K562 (cell line): ENCODE measurements around the gene THEM4. TPM values are rescaled to one million over a fixed set of nuclear protein-coding genes. Genes with fewer than 3 reads are reported as not detected.

Experiments
- ATF7 ChIP-seq: fragments of 450-650 bp; IDR thresholded peaks from 2 replicates; pipeline ENCODE4 v1.7.1; 2014; ENCODE audit warnings: mild to moderate bottlenecking, moderate library complexity
- CEBPB ChIP-seq: fragments of 450-650 bp; IDR thresholded peaks from 2 replicates; pipeline ENCODE4 v1.6.1; 2016; ENCODE audit warnings: missing genetic modification characterization, missing compliant biosample characterization
- E2F5 ChIP-seq: sonication (generic); formaldehyde crosslinking; IDR thresholded peaks from 2 replicates; pipeline ENCODE4 v1.8.0; 2022; ENCODE audit warnings: mild to moderate bottlenecking, missing genetic modification reagents
- GTF3C2 ChIP-seq: IDR thresholded peaks from 3 replicates; pipeline ENCODE4 v1.6.1; 2011; ENCODE audit warnings: borderline replicate concordance, mild to moderate bottlenecking, moderate library complexity; ENCODE audit not compliant: insufficient read length; ENCODE audit errors: extremely low read depth
- HMG20B ChIP-seq: fragments of 250-450 bp; sonication (Bioruptor Pico); IDR thresholded peaks from 2 replicates; pipeline ENCODE4 v1.5.0; 2021; ENCODE audit warnings: mild to moderate bottlenecking
- KAT8 ChIP-seq: fragments of 450-650 bp; IDR thresholded peaks from 2 replicates; pipeline ENCODE4 v1.6.1; 2016; ENCODE audit warnings: low read depth, mild to moderate bottlenecking
- MYC ChIP-seq, 2 experiments: fragments of 250-450 bp in 1 of 2; sonication (Bioruptor Pico) in 1 of 2; IDR thresholded peaks; 2 replicates each; pipeline versions ENCODE4 v1.5.1 to v1.6.1; 2012 to 2021; ENCODE audit warnings: low read depth in 2 of 2, borderline replicate concordance in 1 of 2, improper control_type of control experiment in 1 of 2, low read length in 1 of 2, mild to moderate bottlenecking in 1 of 2, moderate library complexity in 1 of 2
- NFE2L1 ChIP-seq: fragments of 450-650 bp; IDR thresholded peaks from 2 replicates; pipeline ENCODE4 v1.6.1; 2016; ENCODE audit warnings: missing genetic modification characterization, low read depth, mild to moderate bottlenecking, missing compliant biosample characterization, moderate library complexity, borderline replicate concordance
- NR2F6 ChIP-seq: fragments of 450-650 bp; formaldehyde crosslinking; IDR thresholded peaks from 2 replicates; pipeline ENCODE4 v1.4.0; 2020; ENCODE audit warnings: mild to moderate bottlenecking
- POU5F1 ChIP-seq: fragments of 150-350 bp; IDR thresholded peaks from 2 replicates; pipeline ENCODE4 v1.6.1; 2014; ENCODE audit warnings: borderline replicate concordance, low read length, low read depth, mild to moderate bottlenecking; ENCODE audit not compliant: partially characterized antibody
- PRMT5 ChIP-seq: sonication (generic); formaldehyde crosslinking; IDR thresholded peaks from 2 replicates; pipeline ENCODE4 v1.5.0; 2020; ENCODE audit warnings: missing genetic modification reagents
- RAD21 ChIP-seq, 2 experiments: fragments of 250-450 bp in 1 of 2; fragments of 450-650 bp in 1 of 2; sonication (Bioruptor Pico) in 1 of 2; formaldehyde crosslinking in 1 of 2; IDR thresholded peaks in 1 of 2; conservative IDR thresholded peaks in 1 of 2; 2 replicates each; pipeline versions ENCODE4 v1.4.0 to v1.8.0; 2020 to 2022; ENCODE audit warnings: mild to moderate bottlenecking in 2 of 2, moderate library complexity in 1 of 2
- SAFB2 ChIP-seq: fragments of 200-400 bp; formaldehyde crosslinking; IDR thresholded peaks from 2 replicates; pipeline ENCODE4 v1.6.1; 2018; ENCODE audit warnings: borderline replicate concordance, low read length, low read depth, moderate library complexity; ENCODE audit not compliant: severe bottlenecking
- SIN3B ChIP-seq: fragments of 450-650 bp; IDR thresholded peaks from 2 replicates; pipeline ENCODE4 v1.6.1; 2017; ENCODE audit warnings: low read depth, mild to moderate bottlenecking, moderate library complexity
- SMARCE1 ChIP-seq: fragments of 450-650 bp; IDR thresholded peaks from 2 replicates; pipeline ENCODE4 v1.7.1; 2016; ENCODE audit warnings: mild to moderate bottlenecking
- SRSF7 ChIP-seq: fragments of 200-400 bp; formaldehyde crosslinking; optimal IDR thresholded peaks from 2 replicates; pipeline ENCODE3; 2017; ENCODE audit warnings: mild to moderate bottlenecking, low read depth, low read length
- TAL1 ChIP-seq: fragments of 450-650 bp; IDR thresholded peaks from 2 replicates; pipeline ENCODE4 v1.6.1; 2016; ENCODE audit warnings: mild to moderate bottlenecking
- TARDBP ChIP-seq: fragments of 450-650 bp; IDR thresholded peaks from 2 replicates; pipeline ENCODE4 v1.6.1; 2016
- THRB ChIP-seq: fragments of 450-650 bp; formaldehyde crosslinking; conservative IDR thresholded peaks from 2 replicates; pipeline ENCODE4 v1.4.0; 2022; ENCODE audit warnings: mild to moderate bottlenecking, missing genetic modification characterization
- XRCC4 ChIP-seq: IDR thresholded peaks from one replicate; pipeline ENCODE4 v1.6.1; 2011; ENCODE audit not compliant: insufficient read depth, insufficient read length; ENCODE audit errors: extremely low read depth
- ZBED1 ChIP-seq: IDR thresholded peaks from 2 replicates; pipeline ENCODE4 v1.6.1; 2014
- ZBTB9 ChIP-seq: fragments of 450-650 bp; formaldehyde crosslinking; IDR thresholded peaks from 2 replicates; pipeline ENCODE4 v1.4.0; 2020; ENCODE audit warnings: mild to moderate bottlenecking, moderate library complexity
- ZFP30 ChIP-seq: fragments of 250-450 bp; sonication (Bioruptor Pico); IDR thresholded peaks from 2 replicates; pipeline ENCODE4 v1.8.0; 2022; ENCODE audit warnings: moderate library complexity, mild to moderate bottlenecking, inconsistent platforms, borderline replicate concordance
- ZNF354B ChIP-seq: fragments of 250-450 bp; sonication (Bioruptor Pico); IDR thresholded peaks from 2 replicates; pipeline ENCODE4 v1.4.0; 2020
- ZNF699 ChIP-seq: fragments of 250-450 bp; sonication (Bioruptor Pico); IDR thresholded peaks from 2 replicates; pipeline ENCODE4 v1.8.0; 2021; ENCODE audit warnings: mild to moderate bottlenecking, moderate library complexity; ENCODE audit not compliant: insufficient replicate concordance
- polyA plus RNA-seq, 8 experiments: library from polyadenylated mRNA; depleted of rRNA in 4 of 8; stranded (reverse) in 5 of 8; unstranded in 3 of 8; fragments of >200 nt; fragmentation: Nextera tagmentation in 2 of 8; fragmentation: Illumina TruSeq in 1 of 8; extraction: Ambion mirVana in 2 of 8; extraction: Trizol in 1 of 8; gene quantifications; 2 replicates each; pipeline versions ENCODE4 v1.2.1 to v1.2.3, GENCODE V29; 2011 to 2014; ENCODE audit warnings: inconsistent platforms in 1 of 8, missing spikeins in 1 of 8
- total RNA-seq, 7 experiments: library from RNA; depleted of rRNA in 6 of 7; stranded (reverse); fragments of >200 nt in 6 of 7; fragmentation: Illumina TruSeq in 2 of 7; extraction: Trizol in 2 of 7; gene quantifications; 2 replicates each; pipeline versions ENCODE4 v1.2.1 to v1.2.3, GENCODE V29; 2011 to 2021; ENCODE audit warnings: low replicate concordance in 1 of 7

THEM4 gene
- total and polyA plus RNA-seq, 9 of the 15 experiments (the other 6 are each of a cell fraction or from before 2014, with no cell fraction given): 8.6 to 71.9 (median 35.3) TPM

- TF ChIP-seq SMARCE1 (no peak), XRCC4 (no peak), GTF3C2 (no peak), TARDBP (no peak), HMG20B (CRISPR knock-in tag) (no peak), CEBPB (tag) (no peak), TAL1 (no peak), NFE2L1 (no peak), SAFB2 (no peak), ZNF354B (CRISPR knock-in tag) (no peak), THRB (CRISPR knock-in tag) (no peak), ATF7 (no peak), SRSF7 (no peak), MYC (IDR thresholded peaks at IDR 0.05; ENCODE audit: low read depth, low read length) (no peak), MYC (CRISPR knock-in tag; IDR thresholded peaks at IDR 0.05; ENCODE audit: borderline replicate concordance, low read depth) (no peak), E2F5 (CRISPR knock-in tag) (no peak), ZNF699 (CRISPR knock-in tag) (no peak), KAT8 (no peak), ZBED1 (no peak), SIN3B (no peak), PRMT5 (no peak), RAD21 (CRISPR knock-in tag; conservative IDR thresholded peaks at IDR 0.05 in 1 of 2, IDR thresholded peaks at IDR 0.05 in 1 of 2) (no peak), POU5F1 (no peak), NR2F6 (CRISPR knock-in tag) (no peak), ZBTB9 (CRISPR knock-in tag) (no peak), ZFP30 (CRISPR knock-in tag) (no peak)
Observed at GRCh38 chr1:151862604-151863003, 46.7 kb downstream of the THEM4 start (continued).
